Uterus (tissue), 4 donors: ENCODE data around the gene CLSTN2. TPM values are rescaled to one million over a fixed set of nuclear protein-coding genes. Genes with fewer than 3 reads are reported as not detected.

ENCODE experiments used
- DNase-seq, 2 donors: peaks; one replicate each; pipeline ENCODE4 v3.0.0-alpha.2; 2019 to 2020
- H3K27ac ChIP-seq, 2 donors: fragments of 200-600 bp; sonication (generic); 1 replicate in 1 of 2; 2 replicates in 1 of 2; pipeline ENCODE4 v1.5.1; 2016 to 2018
- H3K27me3 ChIP-seq, 2 donors: fragments of 200-600 bp; sonication (generic); one replicate each; pipeline ENCODE4 v1.5.1; 2018 to 2019; ENCODE audit warnings: control low read depth in 1 of 2
- H3K36me3 ChIP-seq, 2 donors: fragments of 200-600 bp; sonication (generic); one replicate each; pipeline ENCODE4 v1.5.1; 2019; ENCODE audit warnings: control low read depth in 1 of 2
- H3K4me1 ChIP-seq, 2 donors: fragments of 200-600 bp; sonication (generic); one replicate each; pipeline ENCODE4 v1.5.1; 2018 to 2019; ENCODE audit warnings: control low read depth in 1 of 2
- H3K4me3 ChIP-seq, 2 donors: fragments of 200-600 bp; sonication (generic); 1 replicate in 1 of 2; 2 replicates in 1 of 2; pipeline ENCODE4 v1.5.1; 2018 to 2019; ENCODE audit warnings: mild to moderate bottlenecking in 1 of 2
- H3K9me3 ChIP-seq, 2 donors: fragments of 200-600 bp; sonication (generic); one replicate each; pipeline ENCODE4 v1.5.1; 2019; ENCODE audit warnings: control low read depth in 1 of 2
- POLR2A ChIP-seq, 2 donors: fragments of 450-650 bp; IDR thresholded peaks; one replicate each; pipeline ENCODE4 v1.6.1; 2016; ENCODE audit warnings: antibody characterized with exemption in 2 of 2, mild to moderate bottlenecking in 1 of 2, moderate library complexity in 1 of 2
- intact Hi-C: fragments of 100-400 bp; cut with DNase I; formaldehyde crosslinking; loops from one replicate; pipeline ENCODE4 v1.15.1; 2023; ENCODE audit warnings: low total_unique reads
- total RNA-seq, 4 donors: library from RNA; depleted of rRNA in 3 of 4; stranded (reverse); fragments of >200 nt in 3 of 4; gene quantifications; one replicate each; pipeline versions ENCODE4 v1.1.0 to v1.2.4, GENCODE V29; 2014 to 2023
- TF ChIP-seq, protein P1 (sequence below), 4 experiments: fragments of 200-600 bp in 2 of 4; fragments of 450-650 bp in 2 of 4; sonication (generic) in 2 of 4; IDR thresholded peaks; one replicate each; pipeline ENCODE4 v1.5.1; 2016 to 2019; ENCODE audit warnings: antibody characterized with exemption in 4 of 4, mild to moderate bottlenecking in 2 of 4, moderate library complexity in 1 of 4
- donor health status: DM: yes; HTN: yes; CAD: no.

Gene CLSTN2
- total RNA-seq, 4 donors from 2014 or later = 4.7 to 32.2 (median 19.2) TPM

DNA sequence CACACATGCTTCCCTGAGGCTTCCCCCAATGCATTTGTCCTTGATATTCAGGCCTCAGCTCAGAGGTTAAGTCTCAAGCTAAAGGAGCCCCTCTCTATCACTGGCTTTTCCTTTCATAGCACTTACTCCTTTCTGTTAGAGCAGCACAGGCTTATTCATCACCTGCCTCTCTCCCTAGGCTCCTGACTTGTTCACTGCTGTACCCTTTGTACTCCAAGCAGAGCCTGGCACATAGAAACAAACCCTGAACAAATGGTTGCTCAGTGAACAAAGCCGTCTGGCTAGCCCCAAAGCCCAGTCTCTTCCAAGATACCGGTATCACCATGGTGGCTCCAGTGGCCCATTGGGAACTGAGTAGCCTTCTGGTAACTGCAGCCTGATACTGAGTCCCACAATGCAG is 511.7 kb downstream of the CLSTN2 start:
- DNase-seq = no peak
- Histone ChIP-seq H3K4me3 (no peak overlapping the region), H3K27ac (no peak overlapping the region), H3K9me3 (no peaks in the 10 kb centered on the region), H3K4me1 (no peaks in the 10 kb centered on the region), H3K36me3 (no peaks in the 10 kb centered on the region), H3K27me3 (no peaks in the 10 kb centered on the region)
- intact Hi-C loops = no loop called here
- TF ChIP-seq, protein P1, sequence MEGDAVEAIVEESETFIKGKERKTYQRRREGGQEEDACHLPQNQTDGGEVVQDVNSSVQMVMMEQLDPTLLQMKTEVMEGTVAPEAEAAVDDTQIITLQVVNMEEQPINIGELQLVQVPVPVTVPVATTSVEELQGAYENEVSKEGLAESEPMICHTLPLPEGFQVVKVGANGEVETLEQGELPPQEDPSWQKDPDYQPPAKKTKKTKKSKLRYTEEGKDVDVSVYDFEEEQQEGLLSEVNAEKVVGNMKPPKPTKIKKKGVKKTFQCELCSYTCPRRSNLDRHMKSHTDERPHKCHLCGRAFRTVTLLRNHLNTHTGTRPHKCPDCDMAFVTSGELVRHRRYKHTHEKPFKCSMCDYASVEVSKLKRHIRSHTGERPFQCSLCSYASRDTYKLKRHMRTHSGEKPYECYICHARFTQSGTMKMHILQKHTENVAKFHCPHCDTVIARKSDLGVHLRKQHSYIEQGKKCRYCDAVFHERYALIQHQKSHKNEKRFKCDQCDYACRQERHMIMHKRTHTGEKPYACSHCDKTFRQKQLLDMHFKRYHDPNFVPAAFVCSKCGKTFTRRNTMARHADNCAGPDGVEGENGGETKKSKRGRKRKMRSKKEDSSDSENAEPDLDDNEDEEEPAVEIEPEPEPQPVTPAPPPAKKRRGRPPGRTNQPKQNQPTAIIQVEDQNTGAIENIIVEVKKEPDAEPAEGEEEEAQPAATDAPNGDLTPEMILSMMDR (IDR thresholded peaks at IDR 0.05) = no peak
- TF ChIP-seq POLR2A (IDR thresholded peaks at IDR 0.05) = no peak

DNA sequence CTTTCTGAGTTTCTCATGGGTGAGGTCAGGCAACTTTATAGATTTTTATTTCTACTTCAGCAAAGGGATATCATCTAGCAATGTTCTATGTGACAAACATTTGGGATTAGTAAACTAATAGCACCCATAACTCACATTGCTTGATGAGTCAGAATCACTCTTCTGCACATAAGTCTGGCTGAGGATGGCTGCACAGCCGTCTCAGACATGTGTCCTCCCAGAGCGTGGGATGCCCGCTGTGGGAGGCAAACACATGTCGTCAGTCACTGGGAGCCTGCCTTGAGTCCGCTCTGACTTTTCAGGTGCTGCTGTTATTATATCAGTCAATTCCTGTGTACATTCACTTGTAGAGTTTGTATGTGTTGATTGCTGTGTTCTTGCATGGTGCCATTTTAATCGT is 512.2 kb downstream of the CLSTN2 start:
- intact Hi-C loops = no loop called here
- Histone ChIP-seq H3K27ac (no peak overlapping the region), H3K9me3 (no peaks in the 10 kb centered on the region), H3K4me1 (no peaks in the 10 kb centered on the region), H3K4me3 (no peak overlapping the region), H3K36me3 (no peaks in the 10 kb centered on the region), H3K27me3 (no peaks in the 10 kb centered on the region)
- DNase-seq = no peak
- no peak for TF ChIP-seq POLR2A (IDR thresholded peaks at IDR 0.05)

GRCh38 chr3:140448001-140448400 is 513.0 kb downstream of the CLSTN2 start:
- TF ChIP-seq, protein P1 (IDR thresholded peaks at IDR 0.05) = no peak
- TF ChIP-seq POLR2A (IDR thresholded peaks at IDR 0.05) = no peak
- Histone ChIP-seq H3K4me1 (no peaks in the 10 kb centered on the region), H3K4me3 (no peak overlapping the region), H3K27ac (no peak overlapping the region), H3K27me3 (no peaks in the 10 kb centered on the region), H3K9me3 (no peaks in the 10 kb centered on the region), H3K36me3 (no peaks in the 10 kb centered on the region)
- intact Hi-C loops = no loop called here
- DNase-seq = no peak

DNA sequence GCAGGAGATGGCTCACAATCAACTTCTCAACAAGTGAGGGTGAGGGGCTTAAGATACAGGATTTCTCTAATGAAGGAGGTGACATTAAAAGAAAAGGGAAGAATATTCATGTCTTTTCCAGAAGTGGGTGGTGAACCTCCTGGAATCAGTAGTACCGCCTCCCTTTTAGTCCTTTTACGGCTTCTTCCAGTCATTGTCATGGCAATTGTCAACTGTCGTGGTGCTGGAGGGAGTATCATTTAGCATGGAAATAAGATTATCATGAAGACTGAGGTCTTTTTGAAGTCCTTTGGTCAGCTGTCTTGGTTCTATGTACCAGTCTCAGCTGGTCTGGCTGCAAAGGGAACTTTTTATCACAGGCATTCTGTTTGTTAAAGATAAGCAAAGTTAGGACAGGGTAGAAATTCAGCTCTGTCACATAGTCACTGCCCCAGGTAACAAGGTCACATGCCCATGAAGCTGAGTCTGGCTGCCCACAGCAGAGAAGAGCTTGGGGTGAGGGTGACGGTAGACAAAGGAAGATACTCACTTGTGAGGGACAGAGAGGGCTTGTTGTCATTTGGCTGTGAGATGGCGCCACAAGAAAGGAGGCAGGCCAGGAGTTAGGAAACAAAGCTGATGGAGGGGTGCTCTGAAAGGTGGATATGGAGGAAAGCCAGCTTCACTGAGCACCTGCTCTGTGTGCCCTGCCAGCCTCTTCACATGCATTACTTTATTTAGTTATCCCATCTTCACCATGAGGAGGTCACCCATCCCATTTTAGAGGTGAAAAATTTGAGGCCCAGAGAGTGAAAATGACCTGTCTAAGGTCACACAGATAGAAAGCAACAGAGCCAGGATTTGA is 514.6 kb downstream of the CLSTN2 start:
- H3K27ac ChIP-seq = no peak overlapping the region
- H3K27me3 ChIP-seq = no peaks in the 10 kb centered on the region
- TF ChIP-seq, protein P1 (IDR thresholded peaks at IDR 0.05) = no peak
- TF ChIP-seq POLR2A (IDR thresholded peaks at IDR 0.05) = no peak
- no peak for DNase-seq
- intact Hi-C loops = no loop called here
- no peaks in the 10 kb centered on the region for H3K4me1 ChIP-seq
- no peak overlapping the region for H3K4me3 ChIP-seq
- H3K36me3 ChIP-seq = no peaks in the 10 kb centered on the region
- no peaks in the 10 kb centered on the region for H3K9me3 ChIP-seq

GRCh38 chr3:140453750-140454149 is 518.8 kb downstream of the CLSTN2 start:
- Histone ChIP-seq H3K4me3 (no peak overlapping the region), H3K27me3 (no peaks in the 10 kb centered on the region), H3K27ac (no peak overlapping the region), H3K9me3 (no peaks in the 10 kb centered on the region), H3K36me3 (no peaks in the 10 kb centered on the region), H3K4me1 (no peaks in the 10 kb centered on the region)
- TF ChIP-seq POLR2A (IDR thresholded peaks at IDR 0.05) = no peak
- TF ChIP-seq, protein P1 (IDR thresholded peaks at IDR 0.05) = no peak
- no peak for DNase-seq
- intact Hi-C loops = no loop called here
